ENCODE measurements around the gene KIAA0753. TPM values are rescaled to one million over a fixed set of nuclear protein-coding genes. Genes with fewer than 3 reads are reported as not detected.

KIAA0753 gene
- total and polyA plus RNA-seq, 2 donors from 2014 or later = 4.2 to 21.8 TPM

DNA sequence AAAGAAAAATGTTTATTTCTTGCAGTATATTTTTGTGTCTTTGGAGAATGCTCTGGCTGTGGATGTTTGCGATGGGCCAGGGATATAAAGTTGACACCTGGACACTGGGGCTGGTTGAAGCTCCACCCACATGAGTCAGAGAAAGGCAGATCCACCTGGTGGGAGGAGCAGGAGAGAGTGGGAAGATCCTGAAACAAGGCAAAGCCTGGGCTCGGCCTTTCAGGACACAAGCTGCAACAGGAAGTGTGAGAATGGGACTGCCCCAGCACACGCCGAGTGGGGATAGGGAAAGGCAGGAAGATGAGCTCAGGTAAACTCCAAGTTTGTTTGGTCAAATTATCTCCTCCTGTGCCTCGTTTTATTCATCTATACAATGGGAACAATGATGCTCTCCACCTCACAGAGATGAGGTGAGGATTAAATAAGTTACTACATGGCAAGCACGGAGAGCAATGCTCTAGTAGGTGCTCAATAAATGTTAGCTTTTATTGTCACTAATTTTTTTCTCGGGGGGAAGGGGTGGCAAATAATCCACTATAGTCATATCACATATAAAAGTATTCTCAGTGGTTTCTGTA lies 62.7 kb downstream of the KIAA0753 start:
- FAIRE-seq = no peak

GRCh38 chr17:6576038-6576785 lies 64.3 kb downstream of the KIAA0753 start:
- H3K27ac ChIP-seq (ENCODE audit: low read depth in 2 of 2, low read length in 2 of 2) = no peak overlapping the region
- peak in 1 of 5 donors; percentile 58 for DNase-seq
- intact Hi-C loops (cut with DNase I) = no loop called here

More for the DNA sequence above, 62.7 kb downstream of the KIAA0753 start:
- no peaks in the 10 kb centered on the region for H3K27me3 ChIP-seq (ENCODE audit: control insufficient read depth, insufficient read depth, low read length)
- no peaks in the 10 kb centered on the region for H3K9me3 ChIP-seq (ENCODE audit: control insufficient read depth in 2 of 3, insufficient read depth in 1 of 3, low read length in 3 of 3)
- H3K4me3 ChIP-seq (ENCODE audit: low read length in 3 of 3) = no peak overlapping the region
- peaks cover 2 to 6% (median 4%) of the 10 kb centered on the region in 3 donors for H3K36me3 ChIP-seq (ENCODE audit: control insufficient read depth in 2 of 3, insufficient read depth in 3 of 3, low read length in 3 of 3)
- no peak for DNase-seq
- TF ChIP-seq, protein P1, sequence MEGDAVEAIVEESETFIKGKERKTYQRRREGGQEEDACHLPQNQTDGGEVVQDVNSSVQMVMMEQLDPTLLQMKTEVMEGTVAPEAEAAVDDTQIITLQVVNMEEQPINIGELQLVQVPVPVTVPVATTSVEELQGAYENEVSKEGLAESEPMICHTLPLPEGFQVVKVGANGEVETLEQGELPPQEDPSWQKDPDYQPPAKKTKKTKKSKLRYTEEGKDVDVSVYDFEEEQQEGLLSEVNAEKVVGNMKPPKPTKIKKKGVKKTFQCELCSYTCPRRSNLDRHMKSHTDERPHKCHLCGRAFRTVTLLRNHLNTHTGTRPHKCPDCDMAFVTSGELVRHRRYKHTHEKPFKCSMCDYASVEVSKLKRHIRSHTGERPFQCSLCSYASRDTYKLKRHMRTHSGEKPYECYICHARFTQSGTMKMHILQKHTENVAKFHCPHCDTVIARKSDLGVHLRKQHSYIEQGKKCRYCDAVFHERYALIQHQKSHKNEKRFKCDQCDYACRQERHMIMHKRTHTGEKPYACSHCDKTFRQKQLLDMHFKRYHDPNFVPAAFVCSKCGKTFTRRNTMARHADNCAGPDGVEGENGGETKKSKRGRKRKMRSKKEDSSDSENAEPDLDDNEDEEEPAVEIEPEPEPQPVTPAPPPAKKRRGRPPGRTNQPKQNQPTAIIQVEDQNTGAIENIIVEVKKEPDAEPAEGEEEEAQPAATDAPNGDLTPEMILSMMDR (IDR thresholded peaks at IDR 0.05; ENCODE audit: borderline replicate concordance, extremely low read depth, insufficient read depth) = no peak
- no peak overlapping the region for H3K9ac ChIP-seq (ENCODE audit: low read length in 3 of 3)
- intact Hi-C loops (cut with DNase I) = no loop called here
- H3K27ac ChIP-seq (ENCODE audit: low read depth in 2 of 2, low read length in 2 of 2) = no peak overlapping the region
- peaks cover 4 to 16% (median 10%) of the 10 kb centered on the region in 3 donors for H3K4me1 ChIP-seq (ENCODE audit: control insufficient read depth in 2 of 3, insufficient read depth in 2 of 3, low read depth in 1 of 3, low read length in 3 of 3)

DNA sequence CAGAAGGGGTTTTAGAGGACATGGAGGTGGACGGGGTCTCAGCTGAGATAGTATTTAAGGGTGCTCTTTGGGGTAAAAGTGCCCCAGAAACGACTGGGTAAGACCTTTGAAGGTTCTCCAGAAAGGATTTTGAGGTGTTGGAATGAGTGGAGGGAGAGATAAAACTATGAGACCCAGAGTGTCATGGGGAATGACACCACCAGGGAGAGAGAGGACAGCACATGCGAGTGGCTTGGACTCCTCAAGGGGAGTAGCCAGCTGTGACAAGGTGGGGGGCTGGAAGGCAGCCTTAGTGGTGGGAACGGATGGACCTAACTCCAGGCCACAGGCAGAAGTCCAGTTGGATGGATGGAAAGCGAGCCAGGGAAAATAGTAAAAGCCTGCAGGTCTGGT lies 64.9 kb downstream of the KIAA0753 start:
- no peak overlapping the region for H3K9ac ChIP-seq (ENCODE audit: low read length in 3 of 3)
- H3K36me3 ChIP-seq (ENCODE audit: control insufficient read depth in 2 of 3, insufficient read depth in 3 of 3, low read length in 3 of 3) = peaks cover 0 to 6% (median 4%) of the 10 kb centered on the region in 3 donors
- H3K4me1 ChIP-seq (ENCODE audit: control insufficient read depth in 2 of 3, insufficient read depth in 2 of 3, low read depth in 1 of 3, low read length in 3 of 3) = peaks cover 4 to 16% (median 10%) of the 10 kb centered on the region in 3 donors
- FAIRE-seq = no peak
- no peaks in the 10 kb centered on the region for H3K9me3 ChIP-seq (ENCODE audit: control insufficient read depth in 2 of 3, insufficient read depth in 1 of 3, low read length in 3 of 3)
- no peak overlapping the region for H3K4me3 ChIP-seq (ENCODE audit: low read length in 3 of 3)
- intact Hi-C loops (cut with DNase I) = no loop called here
- peak overlapping the region in 1 of 2 donors; percentile 32 for H3K27ac ChIP-seq (ENCODE audit: low read depth in 2 of 2, low read length in 2 of 2)
- no peak for DNase-seq
- no peaks in the 10 kb centered on the region for H3K27me3 ChIP-seq (ENCODE audit: control insufficient read depth, insufficient read depth, low read length)
- TF ChIP-seq, protein P1 (IDR thresholded peaks at IDR 0.05; ENCODE audit: borderline replicate concordance, extremely low read depth, insufficient read depth) = no peak

More at GRCh38 chr17:6576038-6576785, 64.3 kb downstream of the KIAA0753 start:
- no peaks in the 10 kb centered on the region for H3K9me3 ChIP-seq (ENCODE audit: control insufficient read depth in 2 of 3, insufficient read depth in 1 of 3, low read length in 3 of 3)
- no peak overlapping the region for H3K9ac ChIP-seq (ENCODE audit: low read length in 3 of 3)
- H3K27me3 ChIP-seq (ENCODE audit: control insufficient read depth, insufficient read depth, low read length) = no peaks in the 10 kb centered on the region
- no peak for FAIRE-seq
- peaks cover 0 to 6% (median 4%) of the 10 kb centered on the region in 3 donors for H3K36me3 ChIP-seq (ENCODE audit: control insufficient read depth in 2 of 3, insufficient read depth in 3 of 3, low read length in 3 of 3)
- no peak overlapping the region for H3K4me3 ChIP-seq (ENCODE audit: low read length in 3 of 3)
- H3K4me1 ChIP-seq (ENCODE audit: control insufficient read depth in 2 of 3, insufficient read depth in 2 of 3, low read depth in 1 of 3, low read length in 3 of 3) = peaks cover 4 to 16% (median 10%) of the 10 kb centered on the region in 3 donors
- TF ChIP-seq, protein P1 (IDR thresholded peaks at IDR 0.05; ENCODE audit: borderline replicate concordance, extremely low read depth, insufficient read depth) = no peak

All from kidney (tissue), 14 donors.